HepG2 (cell line): Measurements from ENCODE around the gene PTRH2. TPM values are rescaled to one million over a fixed set of nuclear protein-coding genes. Genes with fewer than 3 reads are reported as not detected.

Experiments
- AHDC1 ChIP-seq: sonication (generic); formaldehyde crosslinking; IDR thresholded peaks from 2 replicates; pipeline ENCODE4 v1.5.1; 2020; ENCODE audit warnings: mild to moderate bottlenecking, missing genetic modification reagents, borderline replicate concordance
- HDAC1 ChIP-seq: sonication (generic); formaldehyde crosslinking; IDR thresholded peaks from 2 replicates; pipeline ENCODE4 v1.5.1; 2020; ENCODE audit warnings: mild to moderate bottlenecking, missing genetic modification reagents
- MAFF ChIP-seq: IDR thresholded peaks from 2 replicates; pipeline ENCODE4 v1.6.1; 2011; ENCODE audit warnings: low read depth, low read length, improper control_type of control experiment
- MIXL1 ChIP-seq: IDR thresholded peaks from 2 replicates; pipeline ENCODE4 v1.6.1; 2016
- SKI ChIP-seq: fragments of 450-650 bp; IDR thresholded peaks from one replicate; pipeline ENCODE4 v1.6.1; 2018; ENCODE audit warnings: mild to moderate bottlenecking; ENCODE audit not compliant: partially characterized antibody
- TEAD3 ChIP-seq: optimal IDR thresholded peaks from 2 replicates; pipeline ENCODE3; 2016; ENCODE audit warnings: borderline replicate concordance
- WIZ ChIP-seq: sonication (generic); formaldehyde crosslinking; IDR thresholded peaks from 2 replicates; pipeline ENCODE4 v1.5.1; 2020; ENCODE audit warnings: mild to moderate bottlenecking, missing genetic modification reagents
- ZBTB20 ChIP-seq: sonication (generic); formaldehyde crosslinking; IDR thresholded peaks from 2 replicates; pipeline ENCODE4 v1.8.1; 2023; ENCODE audit warnings: missing genetic modification reagents, low read depth, mild to moderate bottlenecking, borderline replicate concordance
- ZNF503 ChIP-seq: sonication (generic); formaldehyde crosslinking; IDR thresholded peaks from 2 replicates; pipeline ENCODE4 v1.4.0; 2020; ENCODE audit warnings: missing genetic modification reagents
- ZNF567 ChIP-seq: sonication (generic); formaldehyde crosslinking; IDR thresholded peaks from 2 replicates; pipeline ENCODE4 v1.8.1; 2023; ENCODE audit warnings: mild to moderate bottlenecking, missing genetic modification reagents, borderline replicate concordance
- ZNF644 ChIP-seq: IDR thresholded peaks from 2 replicates; pipeline ENCODE4 v1.6.1; 2016; ENCODE audit warnings: low read depth
- ZNF652 ChIP-seq: IDR thresholded peaks from 2 replicates; pipeline ENCODE4 v1.6.1; 2016; ENCODE audit warnings: low read depth, borderline replicate concordance
- ZSCAN9 ChIP-seq: IDR thresholded peaks from 2 replicates; pipeline ENCODE4 v1.6.1; 2016; ENCODE audit warnings: borderline replicate concordance
- polyA plus RNA-seq, 8 experiments: library from polyadenylated mRNA; depleted of rRNA in 3 of 8; stranded (reverse) in 7 of 8; unstranded in 1 of 8; fragments of >200 nt; fragmentation: Illumina TruSeq in 4 of 8; extraction: Trizol in 4 of 8; gene quantifications; 2 replicates each; pipeline versions ENCODE4 v1.2.1 to v1.2.3, GENCODE V29; 2011 to 2016; ENCODE audit warnings: low read depth in 4 of 8, missing spikeins in 1 of 8, mixed read lengths in 1 of 8; ENCODE audit not compliant: insufficient read depth in 1 of 8
- total RNA-seq, 5 experiments: library from RNA; depleted of rRNA; stranded (reverse); fragments of >200 nt; fragmentation: Illumina TruSeq; extraction: Trizol; gene quantifications; 2 replicates each; pipeline ENCODE4 v1.2.3, GENCODE V29; 2016; ENCODE audit warnings: low read depth in 1 of 5
- TF ChIP-seq, protein P1 (sequence below): sonication (generic); formaldehyde crosslinking; IDR thresholded peaks from 2 replicates; pipeline ENCODE4 v1.4.0; 2020; ENCODE audit warnings: missing genetic modification reagents
- TF ChIP-seq, protein P2 (sequence below): sonication (generic); formaldehyde crosslinking; IDR thresholded peaks from 2 replicates; pipeline ENCODE4 v1.4.0; 2020; ENCODE audit warnings: low read depth, missing genetic modification reagents

Gene PTRH2
- total and polyA plus RNA-seq, 2 of the 13 experiments (the other 11 are each of a cell fraction or from before 2014, with no cell fraction given), result 67.7 to 83.3 TPM

DNA sequence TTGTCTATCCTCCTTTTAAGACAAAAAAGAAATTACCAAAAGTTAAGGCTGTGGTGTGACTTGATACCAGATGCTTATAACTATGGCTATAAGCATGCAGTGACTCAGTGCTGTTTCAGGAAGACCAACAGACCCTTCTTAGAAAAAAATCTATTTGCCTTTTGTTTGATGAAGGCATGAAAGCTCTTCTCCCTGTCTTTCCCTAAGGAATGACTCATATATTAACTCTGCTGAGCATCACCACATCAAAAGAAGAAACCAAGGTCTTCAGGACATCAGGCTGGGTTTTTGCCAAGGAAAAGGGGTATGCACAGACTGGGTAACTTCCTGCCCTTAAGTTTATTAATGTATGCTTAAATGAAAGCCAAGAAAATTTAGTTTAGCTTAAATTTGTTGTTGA lies 47.3 kb upstream of the PTRH2 start (continued):
- TF ChIP-seq ZNF503 (CRISPR knock-in tag), result peak; percentile 62; the same call in 1 of the 2 replicates
- TF ChIP-seq MAFF, result 0 out of 2 replicates have a peak, but pooled peaks have one; percentile 6
- TF ChIP-seq TEAD3 (CRISPR knock-in tag), result peak; percentile 65
- TF ChIP-seq HDAC1 (CRISPR knock-in tag), result peak; percentile 52; the same call in 1 of the 2 replicates
- TF ChIP-seq ZSCAN9, result peak; percentile 35; the same call in 1 of the 2 replicates
- TF ChIP-seq AHDC1 (CRISPR knock-in tag), result peak; percentile 79; the same call in 1 of the 2 replicates
- peak; percentile 66; the same call in 1 of the 2 replicates for TF ChIP-seq ZBTB20
- no peak for TF ChIP-seq ZNF567 (CRISPR knock-in tag)
- TF ChIP-seq ZNF652 (CRISPR knock-in tag), result peak; percentile 76
- TF ChIP-seq ZNF644 (CRISPR knock-in tag), result 0 out of 2 replicates have a peak, but pooled peaks have one; percentile 26
- TF ChIP-seq, protein P1, sequence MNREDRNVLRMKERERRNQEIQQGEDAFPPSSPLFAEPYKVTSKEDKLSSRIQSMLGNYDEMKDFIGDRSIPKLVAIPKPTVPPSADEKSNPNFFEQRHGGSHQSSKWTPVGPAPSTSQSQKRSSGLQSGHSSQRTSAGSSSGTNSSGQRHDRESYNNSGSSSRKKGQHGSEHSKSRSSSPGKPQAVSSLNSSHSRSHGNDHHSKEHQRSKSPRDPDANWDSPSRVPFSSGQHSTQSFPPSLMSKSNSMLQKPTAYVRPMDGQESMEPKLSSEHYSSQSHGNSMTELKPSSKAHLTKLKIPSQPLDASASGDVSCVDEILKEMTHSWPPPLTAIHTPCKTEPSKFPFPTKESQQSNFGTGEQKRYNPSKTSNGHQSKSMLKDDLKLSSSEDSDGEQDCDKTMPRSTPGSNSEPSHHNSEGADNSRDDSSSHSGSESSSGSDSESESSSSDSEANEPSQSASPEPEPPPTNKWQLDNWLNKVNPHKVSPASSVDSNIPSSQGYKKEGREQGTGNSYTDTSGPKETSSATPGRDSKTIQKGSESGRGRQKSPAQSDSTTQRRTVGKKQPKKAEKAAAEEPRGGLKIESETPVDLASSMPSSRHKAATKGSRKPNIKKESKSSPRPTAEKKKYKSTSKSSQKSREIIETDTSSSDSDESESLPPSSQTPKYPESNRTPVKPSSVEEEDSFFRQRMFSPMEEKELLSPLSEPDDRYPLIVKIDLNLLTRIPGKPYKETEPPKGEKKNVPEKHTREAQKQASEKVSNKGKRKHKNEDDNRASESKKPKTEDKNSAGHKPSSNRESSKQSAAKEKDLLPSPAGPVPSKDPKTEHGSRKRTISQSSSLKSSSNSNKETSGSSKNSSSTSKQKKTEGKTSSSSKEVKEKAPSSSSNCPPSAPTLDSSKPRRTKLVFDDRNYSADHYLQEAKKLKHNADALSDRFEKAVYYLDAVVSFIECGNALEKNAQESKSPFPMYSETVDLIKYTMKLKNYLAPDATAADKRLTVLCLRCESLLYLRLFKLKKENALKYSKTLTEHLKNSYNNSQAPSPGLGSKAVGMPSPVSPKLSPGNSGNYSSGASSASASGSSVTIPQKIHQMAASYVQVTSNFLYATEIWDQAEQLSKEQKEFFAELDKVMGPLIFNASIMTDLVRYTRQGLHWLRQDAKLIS (CRISPR knock-in tag), result 0 out of 2 replicates have a peak, but pooled peaks have one; percentile 67
- TF ChIP-seq, protein P2, sequence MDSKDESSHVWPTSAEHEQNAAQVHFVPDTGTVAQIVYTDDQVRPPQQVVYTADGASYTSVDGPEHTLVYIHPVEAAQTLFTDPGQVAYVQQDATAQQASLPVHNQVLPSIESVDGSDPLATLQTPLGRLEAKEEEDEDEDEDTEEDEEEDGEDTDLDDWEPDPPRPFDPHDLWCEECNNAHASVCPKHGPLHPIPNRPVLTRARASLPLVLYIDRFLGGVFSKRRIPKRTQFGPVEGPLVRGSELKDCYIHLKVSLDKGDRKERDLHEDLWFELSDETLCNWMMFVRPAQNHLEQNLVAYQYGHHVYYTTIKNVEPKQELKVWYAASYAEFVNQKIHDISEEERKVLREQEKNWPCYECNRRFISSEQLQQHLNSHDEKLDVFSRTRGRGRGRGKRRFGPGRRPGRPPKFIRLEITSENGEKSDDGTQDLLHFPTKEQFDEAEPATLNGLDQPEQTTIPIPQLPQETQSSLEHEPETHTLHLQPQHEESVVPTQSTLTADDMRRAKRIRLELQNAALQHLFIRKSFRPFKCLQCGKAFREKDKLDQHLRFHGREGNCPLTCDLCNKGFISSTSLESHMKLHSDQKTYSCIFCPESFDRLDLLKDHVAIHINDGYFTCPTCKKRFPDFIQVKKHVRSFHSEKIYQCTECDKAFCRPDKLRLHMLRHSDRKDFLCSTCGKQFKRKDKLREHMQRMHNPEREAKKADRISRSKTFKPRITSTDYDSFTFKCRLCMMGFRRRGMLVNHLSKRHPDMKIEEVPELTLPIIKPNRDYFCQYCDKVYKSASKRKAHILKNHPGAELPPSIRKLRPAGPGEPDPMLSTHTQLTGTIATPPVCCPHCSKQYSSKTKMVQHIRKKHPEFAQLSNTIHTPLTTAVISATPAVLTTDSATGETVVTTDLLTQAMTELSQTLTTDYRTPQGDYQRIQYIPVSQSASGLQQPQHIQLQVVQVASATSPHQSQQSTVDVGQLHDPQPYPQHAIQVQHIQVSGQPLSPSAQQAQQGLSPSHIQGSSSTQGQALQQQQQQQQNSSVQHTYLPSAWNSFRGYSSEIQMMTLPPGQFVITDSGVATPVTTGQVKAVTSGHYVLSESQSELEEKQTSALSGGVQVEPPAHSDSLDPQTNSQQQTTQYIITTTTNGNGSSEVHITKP, result 0 out of 2 replicates have a peak, but pooled peaks have one; percentile 24
- TF ChIP-seq WIZ (CRISPR knock-in tag), result no peak
- TF ChIP-seq SKI, result peak; percentile 43
- 0 out of 2 replicates have a peak, but pooled peaks have one; percentile 22 for TF ChIP-seq MIXL1 (CRISPR knock-in tag)
